Suprapubic skin (tissue), 4 donors: ENCODE data around the gene DAGLA. TPM values are rescaled to one million over a fixed set of nuclear protein-coding genes. Genes with fewer than 3 reads are reported as not detected.
"Not testable (repeated sequence)": the region's sequence is repeated elsewhere in the genome, so short reads cannot be mapped to it uniquely, and the experiment has no call there.

Experiments used
- DNase-seq, 2 donors: peaks; one replicate each; pipeline ENCODE4 v3.0.0-alpha.2; 2019; ENCODE audit warnings: low spot score in 2 of 2
- H3K27ac ChIP-seq: fragments of 200-600 bp; sonication (generic); one replicate; pipeline ENCODE4 v1.5.1; 2019
- H3K27me3 ChIP-seq: fragments of 200-600 bp; sonication (generic); one replicate; pipeline ENCODE4 v1.5.1; 2019
- H3K36me3 ChIP-seq: fragments of 200-600 bp; sonication (generic); one replicate; pipeline ENCODE4 v1.5.1; 2019
- H3K4me1 ChIP-seq: fragments of 200-600 bp; sonication (generic); one replicate; pipeline ENCODE4 v1.5.1; 2019
- H3K4me3 ChIP-seq: fragments of 200-600 bp; sonication (generic); one replicate; pipeline ENCODE4 v1.5.1; 2019; ENCODE audit warnings: mild to moderate bottlenecking
- H3K9me3 ChIP-seq: fragments of 200-600 bp; sonication (generic); one replicate; pipeline ENCODE4 v1.5.1; 2019
- EP300 ChIP-seq: sonication (generic); formaldehyde crosslinking; IDR thresholded peaks from one replicate; pipeline ENCODE4 v1.6.1; 2017; ENCODE audit warnings: antibody characterized with exemption
- POLR2A ChIP-seq, 2 donors: fragments of 450-650 bp; IDR thresholded peaks; one replicate each; pipeline ENCODE4 v1.6.1; 2017; ENCODE audit warnings: antibody characterized with exemption in 2 of 2, mild to moderate bottlenecking in 2 of 2, moderate library complexity in 2 of 2
- POLR2AphosphoS5 ChIP-seq, 3 donors: sonication (generic); formaldehyde crosslinking; IDR thresholded peaks; one replicate each; pipeline ENCODE4 v1.6.1; 2017; ENCODE audit warnings: antibody characterized with exemption in 3 of 3
- WGBS: methylation state at CpG from one replicate; pipeline ENCODE4 v1.1.5; 2018; 5-methylcytosine and 5-hydroxymethylcytosine counted together
- total RNA-seq, 4 donors: library from RNA; depleted of rRNA; stranded (reverse); fragments of >200 nt; gene quantifications; one replicate each; pipeline ENCODE4 v1.1.0, GENCODE V29; 2016
- TF ChIP-seq, protein P1 (sequence below), 2 donors: fragments of 200-600 bp in 1 of 2; fragments of 450-650 bp in 1 of 2; sonication (generic) in 1 of 2; IDR thresholded peaks; one replicate each; pipeline ENCODE4 v1.5.1; 2016 to 2019; ENCODE audit warnings: antibody characterized with exemption in 2 of 2, mild to moderate bottlenecking in 1 of 2, moderate library complexity in 1 of 2

DAGLA gene
- total RNA-seq, 4 donors from 2014 or later: 0.64 to 1.2 (median 0.87) TPM

DNA sequence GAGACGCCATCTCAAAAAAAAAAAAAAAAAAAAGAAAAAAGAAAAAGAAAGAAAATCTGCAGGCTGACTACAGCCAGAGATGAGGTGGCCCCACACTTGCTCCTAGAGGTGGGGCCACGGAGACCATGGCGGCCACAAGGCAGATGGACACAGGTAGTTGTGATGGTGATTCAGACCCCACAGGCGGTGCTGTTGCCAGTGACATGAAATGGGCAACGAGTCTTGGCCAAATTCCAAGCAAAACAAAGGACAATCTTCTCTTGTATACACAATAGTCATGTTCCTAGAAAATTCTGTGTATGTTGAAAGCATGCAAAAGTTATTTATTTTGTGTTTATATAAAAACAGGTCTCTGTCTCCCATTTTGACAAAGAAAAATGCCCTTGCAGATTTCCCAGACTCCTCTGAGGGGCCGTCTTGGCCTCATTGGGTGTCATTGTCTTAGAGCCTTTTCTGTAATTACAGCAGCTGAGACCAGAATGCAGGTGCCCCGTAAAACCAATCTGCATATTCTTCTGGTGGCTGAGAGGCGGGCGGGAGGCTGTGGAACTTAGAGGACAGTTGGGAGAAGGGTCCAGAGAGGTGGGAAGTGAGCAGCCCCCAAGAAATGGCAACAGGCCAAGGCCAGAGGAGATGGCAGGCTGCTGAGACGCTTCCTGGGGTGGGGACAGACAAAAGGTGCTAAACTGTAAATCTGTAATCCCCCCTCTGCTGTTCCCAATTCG lies 22.5 kb upstream of the DAGLA start:
- TF ChIP-seq, protein P1, sequence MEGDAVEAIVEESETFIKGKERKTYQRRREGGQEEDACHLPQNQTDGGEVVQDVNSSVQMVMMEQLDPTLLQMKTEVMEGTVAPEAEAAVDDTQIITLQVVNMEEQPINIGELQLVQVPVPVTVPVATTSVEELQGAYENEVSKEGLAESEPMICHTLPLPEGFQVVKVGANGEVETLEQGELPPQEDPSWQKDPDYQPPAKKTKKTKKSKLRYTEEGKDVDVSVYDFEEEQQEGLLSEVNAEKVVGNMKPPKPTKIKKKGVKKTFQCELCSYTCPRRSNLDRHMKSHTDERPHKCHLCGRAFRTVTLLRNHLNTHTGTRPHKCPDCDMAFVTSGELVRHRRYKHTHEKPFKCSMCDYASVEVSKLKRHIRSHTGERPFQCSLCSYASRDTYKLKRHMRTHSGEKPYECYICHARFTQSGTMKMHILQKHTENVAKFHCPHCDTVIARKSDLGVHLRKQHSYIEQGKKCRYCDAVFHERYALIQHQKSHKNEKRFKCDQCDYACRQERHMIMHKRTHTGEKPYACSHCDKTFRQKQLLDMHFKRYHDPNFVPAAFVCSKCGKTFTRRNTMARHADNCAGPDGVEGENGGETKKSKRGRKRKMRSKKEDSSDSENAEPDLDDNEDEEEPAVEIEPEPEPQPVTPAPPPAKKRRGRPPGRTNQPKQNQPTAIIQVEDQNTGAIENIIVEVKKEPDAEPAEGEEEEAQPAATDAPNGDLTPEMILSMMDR (IDR thresholded peaks at IDR 0.05): no peak
- TF ChIP-seq POLR2A (IDR thresholded peaks at IDR 0.05) (no peak), EP300 (no peak), POLR2AphosphoS5 (IDR thresholded peaks at IDR 0.05) (no peak)

DNA sequence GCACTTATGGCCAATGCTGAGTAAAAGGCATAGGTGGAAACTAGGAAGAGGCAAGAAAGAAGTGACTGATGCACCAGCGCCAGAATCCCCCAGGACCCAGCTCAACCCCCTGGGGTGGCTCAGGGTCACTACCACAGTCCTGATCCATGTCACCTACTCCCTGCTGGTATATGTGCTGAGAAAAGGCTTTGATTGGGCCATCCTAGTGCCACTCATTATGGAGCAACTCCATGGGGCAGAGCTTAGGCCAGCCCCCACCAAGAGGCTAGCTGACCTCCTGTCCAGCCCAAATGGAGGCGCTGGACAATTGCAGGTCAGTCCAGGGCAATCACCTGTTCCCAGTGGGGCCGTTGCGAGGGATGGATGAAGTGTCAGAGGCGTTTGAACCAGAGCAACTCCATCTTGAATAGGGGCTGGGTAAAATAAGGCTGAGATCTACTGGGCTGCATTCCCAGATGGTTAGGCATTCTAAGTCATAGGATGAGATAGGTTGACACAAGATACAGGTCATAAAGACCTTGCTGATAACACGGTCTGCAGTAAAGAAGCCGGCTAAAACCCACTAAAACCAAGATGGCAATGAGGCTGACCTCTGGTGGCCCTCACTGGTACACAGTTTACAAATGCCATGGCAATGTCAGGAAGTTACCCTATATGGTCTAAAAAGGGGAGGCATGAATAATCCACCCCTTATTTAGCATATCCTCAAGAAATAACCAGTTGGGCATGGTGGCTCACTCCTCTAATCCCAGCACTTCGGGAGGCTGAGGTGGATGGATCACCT lies 20.6 kb upstream of the DAGLA start:
- peaks cover 11% of the 10 kb centered on the region for H3K27me3 ChIP-seq
- TF ChIP-seq POLR2AphosphoS5 (IDR thresholded peaks at IDR 0.05): no peak
- no peak for TF ChIP-seq EP300
- DNase-seq: no peak
- no peaks in the 10 kb centered on the region for H3K36me3 ChIP-seq
- no peak overlapping the region for H3K27ac ChIP-seq
- H3K4me1 ChIP-seq: peaks cover 3% of the 10 kb centered on the region
- 77% methylated on average over 7 of the region's 8 CpGs for WGBS
- no peak overlapping the region for H3K4me3 ChIP-seq
- H3K9me3 ChIP-seq: no peaks in the 10 kb centered on the region

More for the DNA sequence above, 22.5 kb upstream of the DAGLA start:
- H3K9me3 ChIP-seq: no peaks in the 10 kb centered on the region
- H3K4me1 ChIP-seq: peaks cover 3% of the 10 kb centered on the region
- no peak overlapping the region for H3K4me3 ChIP-seq
- DNase-seq: no peak
- 71% methylated on average over 11 of the region's 11 CpGs for WGBS
- no peak overlapping the region for H3K27ac ChIP-seq
- peaks cover 18% of the 10 kb centered on the region for H3K27me3 ChIP-seq
- no peaks in the 10 kb centered on the region for H3K36me3 ChIP-seq

- not testable (repeated sequence) for H3K9me3 ChIP-seq, DNase-seq, H3K4me3 ChIP-seq, H3K4me1 ChIP-seq, H3K27ac ChIP-seq, H3K27me3 ChIP-seq, H3K36me3 ChIP-seq
- WGBS: 75% methylated on average over 4 of the region's 4 CpGs
These were observed 19.2 kb upstream of the DAGLA start for GRCh38 chr11:61660997-61661396.

GRCh38 chr11:61666684-61667297 lies 13.4 kb upstream of the DAGLA start:
- no peak for TF ChIP-seq EP300
- TF ChIP-seq, protein P1 (IDR thresholded peaks at IDR 0.05): no peak
- TF ChIP-seq POLR2A (IDR thresholded peaks at IDR 0.05): no peak
- TF ChIP-seq POLR2AphosphoS5 (IDR thresholded peaks at IDR 0.05): no peak

GRCh38 chr11:61667684-61668305 lies 12.4 kb upstream of the DAGLA start:
- Histone ChIP-seq H3K9me3 (no peaks in the 10 kb centered on the region), H3K27me3 (no peaks in the 10 kb centered on the region), H3K4me3 (no peak overlapping the region), H3K4me1 (no peaks in the 10 kb centered on the region), H3K27ac (no peak overlapping the region), H3K36me3 (no peaks in the 10 kb centered on the region)
- WGBS: 88% methylated on average over 6 of the region's 6 CpGs
- no peak for TF ChIP-seq POLR2AphosphoS5 (IDR thresholded peaks at IDR 0.05)
- TF ChIP-seq, protein P1 (IDR thresholded peaks at IDR 0.05): no peak
- no peak for TF ChIP-seq EP300
- TF ChIP-seq POLR2A (IDR thresholded peaks at IDR 0.05): no peak
- DNase-seq: no peak

More at GRCh38 chr11:61666684-61667297, 13.4 kb upstream of the DAGLA start:
- Histone ChIP-seq H3K9me3 (no peaks in the 10 kb centered on the region), H3K27me3 (no peaks in the 10 kb centered on the region), H3K27ac (no peak overlapping the region), H3K4me1 (no peaks in the 10 kb centered on the region), H3K36me3 (no peaks in the 10 kb centered on the region), H3K4me3 (no peak overlapping the region)
- DNase-seq: no peak
- whole genome bisulfite sequencing: 48% methylated on average over 3 of the region's 3 CpGs

DNA sequence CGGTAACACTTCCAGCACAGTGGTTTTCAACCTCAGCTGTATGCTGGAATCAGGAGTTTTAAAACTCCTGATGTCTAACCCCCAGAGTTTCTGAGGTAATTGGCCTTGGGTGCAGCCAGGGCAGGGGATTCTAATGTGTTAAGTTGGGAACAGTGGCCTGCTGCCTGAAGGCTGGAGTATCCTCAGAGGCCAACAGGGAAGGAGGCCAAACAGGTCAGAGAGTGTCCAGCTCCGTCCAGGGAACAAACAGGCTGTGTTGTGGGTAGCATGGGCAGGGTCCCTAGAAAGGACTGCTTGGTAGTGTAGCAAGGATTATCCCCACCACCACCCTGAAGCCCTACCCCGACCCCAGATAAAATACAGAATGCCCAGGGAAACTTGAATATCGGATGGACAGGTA lies 10.8 kb upstream of the DAGLA start:
- Histone ChIP-seq H3K4me1 (no peaks in the 10 kb centered on the region), H3K27ac (no peak overlapping the region), H3K27me3 (no peaks in the 10 kb centered on the region), H3K9me3 (no peaks in the 10 kb centered on the region), H3K36me3 (no peaks in the 10 kb centered on the region), H3K4me3 (no peak overlapping the region)
- WGBS: 94% methylated on average over 4 of the region's 4 CpGs
- TF ChIP-seq, protein P1 (IDR thresholded peaks at IDR 0.05): no peak
- TF ChIP-seq POLR2AphosphoS5 (IDR thresholded peaks at IDR 0.05): no peak
- TF ChIP-seq EP300: no peak
- no peak for TF ChIP-seq POLR2A (IDR thresholded peaks at IDR 0.05)
- no peak for DNase-seq
